NOMO-1 (cell line): Measurements from ENCODE around the gene CHCHD3.

Experiments
- DNase-seq, 2 experiments: peaks; one replicate each; lab custom pipeline; 2025; ENCODE audit not compliant: unreplicated experiment in 2 of 2; lab: John Stamatoyannopoulos, UW

CHCHD3 gene

DNA sequence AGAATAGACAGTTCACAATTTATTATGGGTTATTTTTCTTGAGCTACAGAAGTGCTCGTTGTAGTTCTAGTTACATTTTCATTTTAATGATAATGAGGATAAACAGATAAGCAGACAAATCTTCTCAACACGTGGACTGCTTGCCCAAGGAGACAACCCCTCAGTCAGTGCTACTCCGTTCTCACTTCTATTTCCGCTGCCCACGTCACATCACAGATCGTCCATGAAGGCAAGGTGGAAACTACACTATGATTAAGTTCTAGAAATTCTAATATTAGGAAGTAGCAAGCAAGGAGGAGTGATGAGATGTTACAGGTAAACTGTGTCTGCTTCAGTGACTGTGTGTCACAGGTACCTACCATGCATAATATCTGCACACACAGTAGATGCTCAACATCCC is 210.5 kb downstream of the CHCHD3 start:
- no peak for DNase-seq

DNA sequence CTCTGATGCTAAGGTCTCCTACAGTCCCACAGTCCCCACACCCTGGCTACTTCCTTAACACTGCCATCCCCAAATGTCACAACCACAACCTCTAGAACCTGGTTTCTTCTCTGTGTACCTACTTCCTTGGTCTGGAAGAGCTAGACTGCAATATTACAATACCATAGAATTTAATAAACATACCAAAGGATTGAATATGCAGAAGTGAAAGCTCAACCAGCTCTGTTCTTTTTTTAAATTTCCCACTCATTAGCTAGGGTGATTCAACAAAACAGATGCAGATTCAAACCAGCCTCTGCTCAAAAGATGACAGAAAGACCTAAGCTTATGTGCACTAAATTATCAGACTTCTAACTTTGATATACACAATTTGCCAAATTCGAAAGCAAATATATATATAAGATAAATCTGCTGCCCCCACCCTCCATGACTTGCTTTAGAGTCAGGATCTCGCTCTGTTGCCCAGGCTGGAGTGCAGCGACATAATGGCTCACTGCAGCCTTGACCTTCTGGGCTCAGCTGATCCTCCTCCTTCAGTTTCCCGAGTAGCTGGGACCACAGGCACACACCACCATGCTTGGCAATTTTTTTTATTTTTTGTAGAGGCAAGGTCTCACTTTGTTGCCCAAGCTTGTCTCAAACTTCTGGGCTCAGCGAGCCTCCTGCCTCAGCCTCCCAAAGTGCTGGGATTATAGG is 212.6 kb downstream of the CHCHD3 start:
- peak in 1 of 2 experiments; percentile 29 for DNase-seq

DNA sequence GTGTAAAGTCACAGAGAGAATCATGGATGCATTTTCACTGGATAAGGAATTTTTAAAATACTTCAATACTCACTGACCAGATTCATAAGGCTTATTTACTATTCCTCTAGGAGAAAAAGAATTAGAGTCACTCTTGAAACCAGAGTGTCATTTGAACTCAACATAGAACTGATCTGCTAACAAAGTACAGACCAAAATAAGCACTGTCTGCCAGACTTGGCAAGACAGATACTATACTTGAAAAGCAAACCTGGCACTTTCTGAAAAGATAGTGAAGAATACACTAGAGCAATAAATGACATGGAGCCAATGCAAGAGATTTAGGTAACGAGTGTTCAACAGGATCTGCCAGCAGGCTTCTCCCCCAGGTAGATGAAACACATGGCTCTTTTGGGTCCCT is 215.3 kb downstream of the CHCHD3 start:
- no peak for DNase-seq

DNA sequence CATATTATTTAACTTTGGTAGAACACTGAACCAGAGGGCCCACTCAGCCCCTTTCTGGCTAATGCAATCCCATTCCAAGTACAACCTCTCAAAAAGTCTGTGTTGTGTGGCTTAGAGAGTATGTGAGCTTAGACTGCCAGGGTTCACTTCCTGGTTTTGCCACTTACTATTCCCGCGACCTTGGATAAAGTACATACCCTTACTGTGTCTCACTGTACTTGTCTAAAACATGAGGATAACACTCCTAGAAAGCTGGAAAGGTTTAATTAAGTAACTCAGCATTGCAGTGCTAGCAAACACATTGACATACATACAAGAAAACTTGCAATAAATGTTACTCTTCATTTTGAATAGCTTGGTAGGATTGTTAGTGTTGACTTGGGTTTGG is 215.8 kb downstream of the CHCHD3 start:
- peak in 1 of 2 experiments; percentile 0 for DNase-seq

DNA sequence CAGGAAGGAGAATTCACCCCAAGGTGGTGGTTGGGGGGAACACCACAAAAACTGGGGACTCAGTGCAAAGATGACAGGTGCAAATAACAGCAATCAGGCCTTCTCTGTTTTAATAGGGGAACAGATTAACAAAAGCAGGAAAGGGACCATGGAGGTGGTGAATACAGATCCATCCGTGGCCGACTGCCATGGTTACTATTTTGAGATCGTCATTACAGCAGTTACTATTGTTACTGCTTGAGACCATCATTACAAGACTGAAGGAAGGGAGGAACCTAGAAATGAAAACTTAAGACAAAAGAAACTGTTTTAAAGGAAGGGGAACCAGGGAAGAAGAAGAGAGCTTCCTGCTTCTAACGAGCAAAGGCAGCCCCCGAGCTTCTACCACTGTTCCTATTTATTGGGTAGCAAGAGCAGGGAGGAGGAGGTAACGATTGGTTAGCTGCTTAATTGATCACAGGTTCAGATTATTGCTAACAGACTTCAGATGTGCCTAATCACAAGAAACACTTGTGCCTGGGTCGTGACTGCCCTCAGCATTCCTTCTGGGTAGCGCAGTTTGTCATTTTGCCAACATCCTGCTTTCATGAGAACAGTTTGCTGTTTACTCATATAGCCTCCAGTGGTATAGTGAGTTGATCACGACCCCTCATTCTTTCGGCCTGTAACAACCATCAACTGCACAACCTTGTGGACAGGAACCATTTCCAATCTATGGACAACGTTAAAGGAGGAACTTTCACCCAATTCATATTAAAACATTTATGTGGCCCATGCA is 216.3 kb downstream of the CHCHD3 start:
- no peak for DNase-seq

DNA sequence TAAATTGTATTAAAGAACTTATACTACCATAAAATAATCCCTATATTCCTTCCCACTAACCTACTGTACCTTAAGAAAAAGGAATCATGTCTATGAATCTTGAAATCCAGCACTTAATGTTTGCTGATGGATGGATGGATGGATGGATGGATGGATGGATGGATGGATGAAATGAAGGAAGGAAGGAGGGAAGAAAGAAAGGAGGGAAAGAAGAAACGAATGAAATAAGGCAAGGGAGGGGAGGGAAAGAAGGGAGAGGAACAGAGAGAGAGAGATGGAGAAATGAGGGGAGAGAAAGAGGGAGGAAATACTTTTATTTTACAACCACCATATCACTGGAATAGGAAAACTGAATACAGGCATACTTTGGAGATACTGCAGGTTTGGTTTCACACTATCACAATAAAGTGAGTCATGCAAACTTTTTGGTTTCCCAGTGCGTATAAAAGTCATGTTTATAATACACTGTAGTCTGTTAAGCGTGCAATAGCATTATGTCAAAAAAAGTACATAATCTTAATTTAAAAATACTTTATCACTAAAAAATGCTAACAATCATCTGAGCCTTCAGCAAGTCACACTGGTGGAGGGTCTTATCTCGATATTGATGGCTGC is 219.8 kb downstream of the CHCHD3 start:
- no peak for DNase-seq

DNA sequence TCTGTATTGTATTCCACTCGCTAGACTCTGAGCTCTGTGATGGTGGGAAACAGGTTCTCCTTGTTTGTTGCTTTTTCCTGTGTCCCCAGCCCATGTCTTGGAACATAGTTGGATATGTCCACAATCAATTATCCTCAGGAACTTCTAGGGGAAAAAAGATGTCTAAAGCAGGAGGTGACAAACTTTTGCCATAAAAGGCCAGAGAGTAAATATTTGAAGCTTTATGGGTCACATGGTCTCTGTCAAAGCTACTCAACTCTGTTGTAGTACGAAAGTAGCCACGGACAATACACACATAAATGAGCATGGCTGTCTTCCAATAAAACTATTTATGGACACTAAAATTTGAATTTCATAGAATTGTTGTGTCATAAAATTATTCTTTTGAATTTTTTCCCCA is 220.5 kb downstream of the CHCHD3 start:
- DNase-seq: no peak

DNA sequence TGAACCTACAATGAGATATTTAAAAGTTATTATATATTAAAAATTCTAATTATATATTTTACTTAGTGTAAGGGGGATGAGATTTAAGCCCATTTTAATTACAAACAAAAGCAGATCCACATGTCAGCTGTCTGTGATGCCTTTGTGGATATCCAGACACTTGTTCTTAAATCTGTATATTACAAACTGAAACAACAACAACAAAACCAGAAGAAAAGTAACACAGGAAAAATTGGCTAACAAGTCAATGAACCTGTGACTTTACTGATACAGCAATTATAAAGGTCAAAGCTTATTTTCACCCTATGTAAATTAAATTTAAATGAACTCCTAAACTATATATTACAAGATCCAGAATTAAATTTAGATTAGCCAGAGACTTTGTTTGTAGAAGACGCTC is 222.7 kb downstream of the CHCHD3 start:
- no peak for DNase-seq

DNA sequence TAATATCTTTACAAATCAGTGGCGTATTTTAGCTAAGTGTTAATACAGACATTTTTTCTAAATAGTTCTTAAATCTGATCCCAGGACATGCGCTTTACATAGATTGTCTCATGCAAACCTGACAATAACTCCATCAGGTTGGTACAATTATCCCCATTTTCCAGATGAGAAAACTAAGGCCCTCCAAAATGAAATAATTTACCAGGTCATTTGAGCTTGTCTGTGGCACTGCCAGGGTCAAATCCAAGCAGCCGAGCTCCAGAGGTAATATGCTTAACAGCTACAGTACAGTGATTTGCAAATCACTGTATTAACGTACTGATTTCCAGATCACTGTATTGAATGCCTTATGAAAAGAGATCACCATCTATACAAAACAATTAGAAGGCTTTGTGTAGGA is 223.1 kb downstream of the CHCHD3 start:
- DNase-seq: no peak

DNA sequence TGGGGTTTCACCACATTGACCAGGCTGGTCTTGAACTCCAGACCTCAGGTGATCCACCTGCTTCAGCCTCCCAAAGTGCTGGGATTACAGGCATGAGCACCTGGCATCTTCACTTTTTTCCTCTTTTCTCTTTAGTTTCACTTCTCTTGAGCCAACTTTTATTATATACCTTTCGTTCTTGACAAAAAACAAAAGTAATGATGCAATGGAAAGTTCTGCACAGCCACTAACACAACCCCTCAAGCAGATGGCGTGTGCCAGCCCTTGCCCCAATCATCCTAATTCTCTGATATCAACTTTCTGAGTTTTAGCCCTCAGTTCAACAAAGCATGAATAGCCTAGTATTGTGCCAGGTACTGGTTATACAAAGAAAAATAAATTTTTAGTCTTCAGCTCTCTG is 223.6 kb downstream of the CHCHD3 start:
- DNase-seq: no peak

DNA sequence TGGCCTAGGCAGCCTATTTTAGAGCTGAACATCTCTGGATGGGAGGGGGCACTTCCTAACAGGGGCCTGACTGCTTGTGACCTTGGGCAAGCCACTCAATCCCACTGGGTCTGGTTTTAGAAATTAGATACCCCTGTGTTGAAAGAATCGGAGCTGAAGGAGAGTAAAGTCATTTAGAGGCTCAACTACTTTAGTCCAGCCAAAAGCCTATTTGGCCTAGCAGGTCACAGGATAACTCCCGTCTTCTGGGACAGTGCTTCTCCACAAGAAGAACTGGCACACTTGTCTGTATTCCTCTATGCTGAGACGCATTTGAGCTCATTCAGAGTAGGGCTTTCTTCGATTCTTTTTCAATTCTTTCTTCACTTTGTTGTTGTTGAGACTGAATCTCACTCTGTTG is 224.2 kb downstream of the CHCHD3 start:
- no peak for DNase-seq

DNA sequence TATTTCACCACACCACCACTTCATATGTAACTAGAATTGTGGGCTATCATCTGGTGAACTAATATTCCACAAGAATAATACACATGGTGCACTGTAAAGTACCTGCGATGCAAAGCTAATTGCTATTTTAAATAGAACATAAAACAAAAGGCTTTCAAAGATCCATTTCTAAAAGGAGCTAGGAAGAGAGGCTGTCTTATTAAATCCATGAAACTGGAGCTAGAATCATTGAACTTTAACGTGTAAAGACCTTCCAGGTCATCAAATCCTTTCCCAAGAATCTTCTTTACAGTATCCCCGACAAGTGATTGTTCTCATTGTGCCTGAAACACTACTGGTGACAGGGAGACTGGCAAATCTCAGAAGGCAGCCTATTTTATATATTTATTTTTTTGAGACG is 224.9 kb downstream of the CHCHD3 start:
- no peak for DNase-seq

DNA sequence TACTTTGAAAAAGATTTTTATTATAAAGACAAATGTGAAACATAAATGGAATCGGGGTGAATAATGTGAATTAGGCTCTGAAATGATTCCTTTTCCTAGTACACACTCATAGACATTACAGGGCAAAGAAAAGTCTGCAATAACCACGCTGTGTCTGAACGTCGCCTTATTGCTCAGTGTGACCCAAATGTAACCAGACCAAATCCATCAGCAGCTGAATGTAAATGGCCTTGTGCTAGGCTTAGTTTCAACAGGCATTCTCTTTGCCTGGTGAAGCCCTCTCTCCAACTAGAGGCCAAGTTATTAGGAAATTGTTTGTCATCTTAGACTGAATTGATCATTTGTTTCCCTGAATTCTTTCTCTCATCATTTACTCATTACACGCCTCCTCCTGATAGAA is 225.5 kb downstream of the CHCHD3 start:
- DNase-seq: no peak

DNA sequence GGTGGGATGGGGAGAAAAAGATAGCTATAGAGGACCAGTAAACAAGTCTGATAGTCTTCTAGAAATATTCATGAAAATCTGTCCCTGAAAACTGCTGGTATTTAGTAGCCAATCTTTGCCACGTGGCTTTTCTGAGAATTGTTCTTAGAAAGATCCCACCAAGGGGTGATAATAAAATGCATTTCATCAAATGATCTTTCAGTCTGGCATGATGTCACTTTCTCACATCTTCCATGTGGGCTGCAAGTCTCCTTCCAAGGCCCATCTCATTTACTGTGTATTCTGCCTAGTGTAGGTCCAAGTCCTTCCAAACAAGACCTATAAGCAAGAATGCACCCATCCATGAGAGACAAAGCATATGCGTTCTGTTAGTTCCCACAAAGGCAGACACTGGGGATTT is 226.0 kb downstream of the CHCHD3 start:
- no peak for DNase-seq

DNA sequence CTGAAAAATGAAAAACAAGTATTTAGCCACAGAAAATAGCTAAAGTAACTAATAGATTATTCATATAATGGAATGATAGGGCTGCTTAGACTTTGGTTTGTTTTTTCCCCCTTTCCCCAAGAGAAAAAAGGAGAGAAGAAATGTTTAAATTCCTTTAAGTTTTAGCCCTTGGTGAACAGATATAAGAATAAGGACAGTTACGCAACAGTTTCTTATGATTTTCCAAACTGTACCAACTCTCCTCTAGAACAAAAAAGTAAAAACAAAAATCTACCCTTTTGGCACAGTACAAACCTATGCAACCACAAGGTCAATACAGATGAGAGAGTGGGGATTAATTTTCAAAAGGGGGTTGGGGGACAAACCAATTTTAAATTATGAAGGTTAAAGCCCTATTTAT is 227.7 kb downstream of the CHCHD3 start:
- DNase-seq: no peak

DNA sequence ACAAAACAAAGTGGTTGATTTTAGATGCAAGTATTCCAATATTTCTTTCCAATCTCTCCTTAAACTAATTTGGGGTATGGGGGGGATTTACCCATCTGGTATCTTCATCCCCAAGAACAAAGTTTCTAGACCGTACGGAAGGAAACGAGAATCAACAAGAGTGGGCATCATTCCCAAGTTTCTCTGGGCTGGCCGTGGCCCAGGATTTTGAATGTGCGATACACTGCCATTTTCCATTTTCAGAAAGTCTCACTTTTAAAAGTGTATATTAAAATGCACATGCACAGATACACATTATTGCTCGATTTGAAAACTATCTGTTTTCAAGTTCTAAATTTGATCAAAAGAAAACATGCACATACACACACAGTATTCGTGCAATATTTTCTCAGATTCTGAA is 234.5 kb downstream of the CHCHD3 start:
- no peak for DNase-seq

DNA sequence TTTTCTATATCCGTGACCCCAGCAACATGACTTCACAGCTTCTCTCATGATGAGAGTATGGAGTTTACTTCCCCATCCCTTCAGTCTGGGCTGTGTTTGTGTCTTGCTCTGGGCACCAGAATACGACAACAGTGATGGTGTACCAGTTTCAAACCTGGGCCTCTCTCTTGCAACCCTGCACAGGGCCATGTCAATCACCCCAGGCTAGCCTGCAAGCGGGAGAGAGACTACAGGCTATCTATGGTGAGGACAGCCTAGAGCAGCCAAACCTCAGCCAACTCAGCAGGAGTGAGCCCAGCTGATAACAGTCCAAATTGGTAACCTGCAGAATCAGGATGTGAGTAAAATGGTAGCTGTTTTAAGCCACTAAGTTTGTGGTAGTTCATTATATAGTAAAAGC is 235.8 kb downstream of the CHCHD3 start:
- DNase-seq: no peak

DNA sequence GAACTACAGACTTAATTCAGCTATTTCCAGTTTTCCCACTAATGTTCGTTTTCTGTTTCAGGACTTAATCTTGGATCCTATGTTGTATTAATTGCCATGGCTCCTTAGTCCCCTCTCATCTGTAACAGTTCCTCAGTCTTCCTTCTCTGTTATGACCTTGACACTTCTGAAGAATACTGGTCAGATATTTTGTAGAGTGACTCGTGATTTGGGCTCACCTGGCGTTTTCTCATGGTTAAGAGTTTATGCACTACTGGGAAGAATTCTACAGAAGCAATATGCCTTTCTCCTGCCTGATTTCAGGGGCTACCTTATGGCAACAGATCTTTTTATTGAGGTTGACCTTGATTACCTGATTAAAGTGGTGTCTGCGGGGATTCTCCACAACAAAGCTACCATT is 239.4 kb downstream of the CHCHD3 start:
- no peak for DNase-seq

DNA sequence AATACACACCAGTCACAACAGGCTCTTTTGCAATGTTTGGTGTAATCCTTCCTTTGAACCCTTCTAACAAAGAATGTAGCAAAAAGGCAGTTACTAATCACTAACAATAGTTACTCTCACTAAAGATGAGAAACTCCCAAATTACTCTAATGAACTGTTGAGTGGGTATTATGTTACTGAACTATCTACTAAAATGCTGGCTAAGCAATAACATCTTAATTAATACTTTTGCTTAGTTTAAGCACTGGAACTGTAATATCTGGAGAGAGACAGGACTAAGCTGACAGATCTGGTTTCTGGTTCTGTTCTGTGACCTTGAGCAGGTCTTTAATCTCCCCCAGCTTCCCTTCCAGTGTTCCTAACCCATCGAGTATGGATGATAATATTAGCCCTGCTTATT is 241.7 kb downstream of the CHCHD3 start:
- no peak for DNase-seq

DNA sequence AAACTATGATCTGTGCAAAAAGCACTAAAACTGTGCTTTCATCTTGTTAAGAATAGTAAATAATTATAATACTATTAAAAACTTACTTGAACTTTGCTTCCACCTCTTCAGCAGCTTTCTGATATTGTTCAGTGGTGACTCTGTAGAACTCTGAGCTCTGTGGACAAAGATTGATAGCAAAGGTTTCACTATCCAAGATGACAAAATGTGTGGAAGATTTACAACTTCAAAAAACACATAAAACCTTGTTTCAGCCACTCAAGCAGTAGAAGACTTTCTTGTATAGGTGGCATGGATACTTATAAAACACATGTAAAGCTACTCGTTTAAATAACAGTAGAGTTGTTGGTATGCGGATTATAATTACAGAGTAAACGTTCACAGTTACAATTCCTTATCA is 243.6 kb downstream of the CHCHD3 start:
- DNase-seq: no peak

DNA sequence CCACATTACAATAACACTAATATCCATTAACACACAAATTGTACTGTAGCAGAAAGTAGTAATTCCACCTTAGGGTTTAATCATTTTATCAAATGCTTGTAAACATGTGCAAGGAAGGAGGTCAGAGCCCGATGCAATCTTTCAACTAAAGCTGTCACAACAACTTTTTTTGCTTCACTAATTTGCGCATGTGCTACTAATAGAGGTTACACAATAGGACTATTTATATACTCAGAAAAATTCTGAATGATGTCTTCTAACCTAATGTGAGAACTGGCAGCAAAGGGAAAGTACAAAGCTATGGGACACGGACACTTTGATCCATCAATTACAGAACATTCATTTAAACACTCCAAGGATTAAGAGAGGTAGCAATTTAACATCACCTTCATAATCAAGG is 244.4 kb downstream of the CHCHD3 start:
- DNase-seq: no peak

DNA sequence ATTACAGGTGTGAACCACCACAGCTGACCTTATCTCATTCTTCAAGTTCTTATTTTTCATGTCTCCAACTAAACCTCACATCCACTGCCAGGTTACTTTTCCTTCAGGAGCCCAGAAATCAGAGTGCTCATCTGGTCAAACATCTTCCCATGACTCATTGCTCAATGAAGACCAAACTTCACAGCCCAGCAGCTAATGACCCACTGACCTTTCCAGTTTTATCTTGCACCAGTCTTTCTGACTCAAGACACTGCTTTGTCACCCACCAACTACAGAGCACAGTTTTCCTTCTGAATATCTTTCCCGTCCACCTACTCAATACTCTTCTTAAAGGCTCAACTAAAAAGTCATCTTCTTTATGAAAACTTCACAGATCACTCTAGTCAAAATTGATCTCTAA is 245.1 kb downstream of the CHCHD3 start:
- no peak for DNase-seq
